HG02943 (cell line): ENCODE measurements around the gene LGALSL.
A peak's percentile ranks its signal among the peaks of the same experiment; 100 is the strongest.

Experiments used
- ATAC-seq: cut with Tn5 transposase; IDR thresholded peaks from one replicate; pipeline ENCODE4 v1.9.1; 2021; ENCODE audit warnings: mild to moderate bottlenecking, low read depth, moderate library complexity; ENCODE audit not compliant: unreplicated experiment

The LGALSL gene

DNA sequence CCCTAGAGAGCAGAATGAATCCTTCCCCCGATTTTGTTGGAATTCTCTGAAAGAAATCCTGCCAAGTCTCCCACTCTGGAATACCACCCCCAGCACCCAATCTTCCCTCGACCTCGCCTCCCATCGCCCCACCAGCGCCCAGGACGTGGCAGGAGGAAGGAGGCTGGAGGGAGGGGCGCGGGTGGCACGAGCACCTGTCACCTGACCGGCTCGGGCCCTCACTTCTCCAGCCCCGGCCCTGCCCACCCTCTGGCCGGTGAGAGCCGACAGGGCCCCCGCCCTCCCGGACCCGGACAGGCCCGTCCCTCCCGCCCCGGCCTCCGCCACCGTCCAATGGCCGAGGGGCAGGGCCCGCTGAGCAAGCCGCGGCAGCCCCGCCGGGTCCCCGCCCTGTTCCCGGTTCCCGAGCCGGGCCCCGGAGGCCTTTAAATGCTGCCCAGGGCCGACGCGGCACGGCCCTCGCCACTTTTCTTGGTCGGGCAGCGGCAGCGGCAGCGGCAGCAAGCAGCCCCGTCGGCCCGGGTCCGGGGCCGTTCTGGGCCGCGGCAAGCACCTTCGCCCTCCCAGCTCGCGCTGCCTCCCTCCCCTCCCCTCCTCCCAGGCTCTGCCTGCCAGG is at the start of gene LGALSL:
Gene LGALSL, plus strand, starts transcription at position 393 of the 616 bp plus-strand sequence. CDS start 384 bp downstream, outside the sequence.
- ATAC-seq, result peak; percentile 52

DNA sequence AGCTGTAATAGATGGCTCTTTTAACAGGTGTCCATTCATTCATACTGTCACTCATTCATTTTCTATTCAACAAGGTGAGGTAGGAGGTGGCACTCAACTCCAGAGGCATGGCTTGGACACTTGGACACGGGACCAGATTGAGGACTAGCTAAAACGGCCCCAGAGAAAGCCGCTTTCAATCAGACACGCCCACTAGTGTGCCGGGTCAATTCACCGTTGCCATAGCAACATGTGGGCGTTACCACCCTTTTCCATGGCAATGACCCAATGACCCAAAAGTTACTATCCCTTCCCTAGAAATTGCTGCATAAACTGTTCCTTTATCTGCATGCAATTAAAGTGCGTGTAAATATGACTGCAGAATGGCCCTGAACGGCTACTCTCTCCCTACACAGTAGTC is 49.2 kb upstream of the LGALSL start:
- no peak for ATAC-seq

DNA sequence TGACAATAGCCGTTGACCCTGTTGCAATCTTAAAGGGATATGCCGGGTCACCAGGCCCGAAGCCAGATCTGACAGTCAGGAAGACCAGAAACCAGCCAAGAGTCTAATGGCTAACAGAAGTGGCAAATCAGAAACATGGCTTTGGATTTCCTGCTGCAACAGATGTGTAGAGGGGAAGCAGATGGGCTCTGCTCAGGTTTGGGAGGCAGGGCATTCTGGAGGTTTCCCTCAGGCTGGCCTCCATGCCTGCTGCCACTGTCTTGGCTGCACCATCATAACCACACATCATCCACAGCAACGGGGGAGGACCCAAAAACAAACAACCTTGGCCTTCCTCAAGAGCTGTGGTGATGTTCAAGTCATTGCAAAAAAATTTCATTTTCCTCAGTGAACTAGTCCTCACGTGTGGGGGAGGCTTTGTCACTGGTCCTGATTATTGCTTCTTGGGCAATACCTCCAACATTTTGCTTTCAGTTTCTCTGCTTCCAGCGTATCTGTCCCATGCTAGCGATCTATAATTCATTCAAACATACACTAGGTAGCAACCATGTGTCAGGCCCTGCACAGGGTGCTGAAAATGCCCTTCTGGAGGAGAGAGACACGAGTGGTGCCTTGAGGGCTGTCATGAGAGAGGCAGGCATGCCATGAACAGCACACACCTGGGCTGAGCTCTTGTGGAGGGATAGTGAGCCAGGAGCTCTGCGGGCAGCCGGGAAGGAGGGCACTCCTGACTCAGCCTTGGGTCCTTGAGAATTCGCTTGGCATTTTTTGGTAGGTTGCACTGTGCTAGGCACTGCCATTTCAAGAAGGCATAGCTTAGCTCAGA is 48.2 kb upstream of the LGALSL start:
- no peak for ATAC-seq

DNA sequence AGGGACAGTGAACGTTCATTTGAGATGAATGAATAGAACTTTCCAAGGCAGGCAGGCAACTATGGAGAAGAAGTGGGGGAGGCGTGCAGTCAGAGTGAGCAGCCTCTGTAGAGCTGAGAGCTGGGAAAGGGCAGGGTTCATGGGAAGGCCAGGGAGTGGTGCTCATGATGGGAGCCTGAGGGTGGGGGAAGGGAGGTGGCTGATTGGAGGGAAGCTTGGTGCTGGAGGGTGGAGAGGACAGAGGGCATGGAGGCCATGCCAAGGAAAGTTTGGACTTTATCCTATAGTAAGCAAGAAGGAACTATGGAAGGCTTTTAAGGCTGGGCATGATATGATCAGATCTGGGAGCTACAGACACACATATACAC is 47.6 kb upstream of the LGALSL start:
- ATAC-seq, result no peak

DNA sequence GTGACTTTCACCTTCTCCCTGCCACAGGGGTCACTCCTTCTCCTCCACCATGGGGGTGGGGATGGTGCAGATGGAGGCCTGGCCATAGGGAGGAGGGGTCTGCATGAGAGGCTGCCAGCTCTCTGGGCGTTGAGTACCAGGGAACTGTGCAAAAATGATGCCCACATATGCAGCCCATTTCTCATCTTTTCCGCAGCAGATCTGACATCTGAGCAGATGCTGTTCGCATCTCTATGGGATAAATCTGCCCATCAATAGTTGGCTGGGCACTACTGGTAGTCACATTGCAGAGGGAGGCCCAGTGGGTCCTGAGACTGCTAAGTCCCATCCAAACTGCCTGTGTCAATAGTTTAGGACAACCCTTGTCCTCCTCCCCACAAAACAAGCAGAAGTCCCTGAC is 45.9 kb upstream of the LGALSL start:
- no peak for ATAC-seq

DNA sequence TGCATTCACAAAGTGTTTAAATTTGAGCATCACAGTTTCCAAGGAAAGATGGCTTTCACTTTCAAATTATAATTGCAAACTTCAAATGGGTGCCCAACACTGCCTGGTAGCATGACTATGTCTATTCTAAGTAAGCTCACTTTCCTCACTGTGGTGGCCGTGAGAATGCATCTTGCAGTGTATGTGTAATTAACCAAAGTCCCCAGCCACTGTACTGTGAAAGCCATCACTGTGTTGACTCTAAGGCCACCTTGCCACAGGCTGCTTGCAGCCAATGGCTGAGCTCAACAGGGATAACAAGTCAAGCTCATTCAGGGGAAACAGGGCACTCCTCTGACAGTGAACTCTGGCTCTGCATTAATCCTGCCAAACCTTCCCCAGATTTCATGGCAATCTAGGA is 43.3 kb upstream of the LGALSL start:
- no peak for ATAC-seq

DNA sequence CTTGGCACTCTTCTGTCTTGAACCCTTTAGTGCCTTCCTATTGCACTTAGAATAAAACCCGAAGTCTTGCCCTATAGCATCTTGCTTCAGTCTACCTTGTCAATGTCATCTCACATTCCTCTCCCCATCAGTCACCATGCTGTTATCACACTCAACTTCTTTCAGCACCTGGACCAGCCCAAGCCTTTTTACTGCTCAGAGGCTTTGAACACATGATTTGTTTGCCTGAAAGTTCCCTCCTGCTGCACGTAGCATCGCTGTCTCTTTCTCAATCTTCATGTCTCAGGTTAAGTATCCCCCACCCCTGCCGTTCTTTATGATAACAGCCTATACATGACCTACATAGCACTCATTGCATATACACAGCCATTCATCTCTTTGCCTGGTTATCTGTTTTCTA is 41.3 kb upstream of the LGALSL start:
- ATAC-seq, result no peak

DNA sequence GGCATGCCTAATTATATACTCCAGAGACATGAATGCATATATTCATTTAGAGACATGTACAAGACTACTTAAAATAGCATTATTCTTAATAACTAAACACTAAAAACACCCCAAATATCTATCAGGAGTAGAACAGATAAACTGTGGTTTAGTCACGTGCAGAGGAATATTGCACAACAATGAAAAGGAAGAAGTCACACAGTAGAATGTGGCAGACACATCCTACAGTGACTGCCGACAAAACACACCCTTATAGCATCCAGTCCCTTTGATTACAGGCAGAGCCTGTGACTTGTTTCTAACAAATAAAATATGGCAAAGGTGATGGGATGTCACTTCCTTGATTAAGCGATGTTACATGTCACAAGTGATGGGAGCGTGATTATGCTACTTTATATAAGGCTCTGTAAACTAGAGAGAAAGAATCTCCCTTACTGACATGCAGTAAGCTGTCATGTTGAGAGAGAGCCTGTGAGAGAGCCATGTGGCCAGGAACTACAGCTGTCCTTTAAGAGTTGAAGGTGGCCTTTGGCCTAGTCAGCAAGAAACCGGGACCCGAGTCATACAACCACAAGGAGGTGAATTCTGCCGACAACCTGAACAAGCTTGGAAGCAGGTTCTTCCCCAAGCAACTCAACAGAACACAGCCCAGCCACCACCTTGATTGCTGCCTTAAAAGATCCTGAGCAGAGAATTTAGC is 39.1 kb upstream of the LGALSL start:
- ATAC-seq, result no peak

DNA sequence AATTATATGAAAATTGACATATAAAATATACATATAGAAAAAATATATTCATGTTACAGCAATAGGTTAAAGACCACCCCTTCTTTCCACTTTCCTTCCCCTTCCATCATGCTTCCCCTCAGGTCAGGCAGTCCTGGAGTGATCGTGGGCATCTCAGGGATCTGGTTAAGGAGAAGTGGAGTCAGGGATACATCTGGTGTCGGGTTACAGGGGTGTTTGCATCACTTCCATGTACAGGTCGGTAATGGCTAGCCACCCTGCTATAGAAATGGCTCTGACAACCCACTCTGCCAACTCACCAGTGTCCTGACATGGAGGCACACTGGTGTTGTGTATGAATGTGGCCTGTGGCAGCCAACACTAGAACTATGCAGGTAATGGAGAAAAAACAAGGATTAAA is 36.3 kb upstream of the LGALSL start:
- no peak for ATAC-seq

DNA sequence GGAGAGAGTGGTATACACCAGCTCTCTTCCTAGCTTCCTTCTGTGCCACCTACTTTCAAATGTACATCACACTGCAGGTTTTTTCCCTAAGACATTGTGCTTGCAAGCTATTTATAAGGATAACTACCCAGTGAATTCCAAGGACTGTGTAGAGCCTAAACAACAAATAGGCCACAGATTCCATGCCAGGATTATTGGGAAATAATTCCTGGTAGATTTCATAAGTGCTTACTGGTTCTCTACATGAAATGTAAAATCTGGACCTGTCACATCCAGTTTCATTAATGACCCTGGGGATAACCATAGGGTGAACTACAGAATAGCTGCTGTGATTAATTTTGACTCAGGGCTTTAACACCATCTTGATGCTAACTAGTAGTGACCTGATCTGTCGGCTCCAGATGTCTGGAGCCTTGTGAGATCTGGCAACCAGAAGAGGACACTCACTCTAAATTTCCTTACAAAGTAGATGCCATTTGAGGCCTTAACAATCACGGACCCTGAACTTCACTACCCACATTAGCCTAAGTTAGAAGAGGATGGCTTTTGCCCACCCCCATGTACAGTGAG is 34.3 kb upstream of the LGALSL start:
- no peak for ATAC-seq

DNA sequence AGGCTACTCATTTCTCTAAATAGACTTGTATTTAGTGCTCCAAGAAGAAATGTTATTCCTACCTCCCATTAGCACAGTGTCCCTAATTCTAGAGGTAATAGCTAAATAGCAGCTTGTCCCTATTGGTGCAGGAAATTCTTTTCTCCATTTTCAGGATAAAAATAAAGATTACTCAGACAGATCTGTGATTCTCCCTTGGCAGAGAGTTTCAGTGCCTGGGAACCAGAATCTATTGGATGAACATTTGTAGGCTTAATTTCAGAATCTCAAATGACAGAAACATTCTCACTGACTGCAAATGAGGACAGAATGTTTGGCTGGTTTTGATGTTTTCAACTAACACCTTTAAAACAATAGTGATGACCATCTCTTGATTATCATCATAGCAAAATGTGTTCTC is 33.3 kb upstream of the LGALSL start:
- ATAC-seq, result no peak

DNA sequence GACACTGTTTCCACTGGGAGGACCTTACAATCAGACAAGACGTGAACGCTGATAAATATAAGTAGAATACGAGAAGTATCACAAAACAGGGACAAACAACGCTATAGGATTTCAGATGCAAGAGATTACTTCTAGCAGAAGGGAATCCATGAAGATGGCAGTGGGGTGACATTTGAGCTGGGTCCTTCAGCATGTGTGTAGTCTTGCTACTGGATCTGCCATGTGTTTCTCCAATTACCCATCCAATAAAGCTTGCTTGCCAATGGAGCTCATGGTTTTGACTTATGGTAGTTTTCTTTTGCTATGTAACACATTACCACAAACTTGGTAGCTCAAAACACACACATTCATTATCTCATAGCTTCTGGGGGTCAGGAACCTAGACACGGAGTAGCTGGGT is 32.8 kb upstream of the LGALSL start:
- no peak for ATAC-seq

DNA sequence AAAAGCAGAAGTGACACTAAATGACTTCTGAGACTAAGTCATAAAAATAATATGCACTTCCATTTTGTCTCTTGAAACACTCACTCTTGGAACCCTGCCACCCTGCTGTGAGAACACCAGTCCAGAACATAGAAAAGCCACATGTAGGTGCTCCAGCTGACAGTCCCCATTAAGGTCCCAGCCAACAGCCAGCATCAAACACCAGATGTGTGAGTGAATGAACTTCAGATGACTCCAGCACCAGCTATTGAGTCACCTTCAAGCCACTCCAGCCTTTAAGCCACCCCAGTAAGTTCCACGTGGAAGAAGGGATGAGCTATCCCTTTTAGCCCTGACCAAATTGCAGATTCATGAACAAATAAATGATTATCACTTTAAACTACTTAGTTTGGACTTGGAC is 31.5 kb upstream of the LGALSL start:
- ATAC-seq, result no peak

DNA sequence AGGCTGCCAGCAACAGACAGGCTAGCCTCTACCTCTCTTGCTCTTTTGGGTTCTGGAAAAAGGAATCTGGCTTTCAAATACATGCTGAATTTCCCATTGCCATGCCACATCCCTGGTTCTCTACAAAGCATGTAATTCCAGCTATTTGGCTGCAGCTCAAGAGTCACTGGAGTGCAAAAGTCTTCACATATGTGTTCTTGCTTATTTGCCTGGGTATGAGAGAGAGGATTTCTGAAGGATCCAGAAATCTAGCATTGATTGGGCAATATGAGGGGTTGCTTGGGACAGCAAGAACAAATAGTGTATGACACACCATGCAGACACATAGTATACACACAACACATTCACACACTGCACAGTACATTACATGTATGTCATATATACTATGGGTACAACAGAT is 30.7 kb upstream of the LGALSL start:
- no peak for ATAC-seq

DNA sequence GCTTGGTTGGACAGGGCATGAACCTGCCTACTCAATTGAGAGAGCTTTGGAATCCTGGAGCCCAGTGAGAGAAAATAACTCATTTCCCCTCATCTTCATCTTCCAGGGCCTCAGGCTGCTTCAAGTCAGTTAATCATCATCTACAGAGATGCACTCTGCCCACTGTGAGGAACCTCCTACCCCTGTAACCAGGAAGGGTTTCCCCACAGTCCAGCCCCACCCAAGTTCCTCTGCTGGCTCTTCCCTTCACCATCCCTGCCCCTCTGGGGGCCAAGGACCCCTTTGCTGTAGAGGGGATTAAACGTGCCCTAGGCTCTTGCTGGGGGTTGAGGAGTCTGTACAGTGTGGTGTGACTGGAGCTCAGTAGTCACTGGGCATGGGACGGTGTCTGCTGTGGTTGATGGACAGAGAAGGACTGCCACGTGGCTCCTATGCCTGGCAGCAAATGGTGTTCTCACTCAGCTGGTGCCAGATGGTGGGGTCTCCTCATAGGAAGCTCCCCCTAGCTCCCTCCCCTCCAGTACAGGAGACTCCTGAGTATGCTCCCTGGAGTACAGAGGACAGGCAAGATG is 29.5 kb upstream of the LGALSL start:
- no peak for ATAC-seq

DNA sequence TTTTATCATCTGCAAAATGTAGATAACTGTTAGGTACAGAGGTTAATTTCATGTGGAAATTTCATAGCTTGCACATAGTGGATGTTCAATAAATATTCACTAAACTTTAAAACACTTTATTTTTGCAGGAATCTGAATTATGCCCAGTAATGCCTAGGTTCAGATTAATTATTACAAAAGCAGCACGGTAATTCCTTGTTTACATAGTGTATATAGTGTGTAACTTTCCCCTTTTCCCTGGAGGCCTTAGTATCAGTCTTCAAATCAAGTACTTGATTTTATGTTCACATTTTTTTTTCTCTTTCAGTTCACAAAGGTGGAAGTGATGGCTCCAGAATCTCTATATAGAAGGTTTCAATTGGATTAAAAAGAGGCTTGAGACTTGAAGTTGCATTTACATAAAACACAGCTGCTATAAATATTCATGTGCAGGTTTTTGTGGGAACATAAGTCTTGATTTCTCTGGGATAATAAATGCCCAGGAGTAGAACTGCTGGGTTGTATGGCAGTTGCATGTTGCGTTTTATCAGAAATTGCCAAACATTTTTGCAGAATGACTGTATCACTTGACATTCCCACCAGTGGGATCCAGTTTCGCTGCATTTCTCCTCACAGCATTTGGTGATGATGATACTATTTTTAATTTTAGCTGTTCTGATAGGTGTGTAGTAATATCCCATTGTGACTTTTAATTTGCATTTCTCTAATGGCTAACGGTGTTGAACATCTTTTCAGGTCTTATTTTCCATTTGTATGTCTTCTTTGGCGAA is 27.6 kb upstream of the LGALSL start:
- no peak for ATAC-seq

DNA sequence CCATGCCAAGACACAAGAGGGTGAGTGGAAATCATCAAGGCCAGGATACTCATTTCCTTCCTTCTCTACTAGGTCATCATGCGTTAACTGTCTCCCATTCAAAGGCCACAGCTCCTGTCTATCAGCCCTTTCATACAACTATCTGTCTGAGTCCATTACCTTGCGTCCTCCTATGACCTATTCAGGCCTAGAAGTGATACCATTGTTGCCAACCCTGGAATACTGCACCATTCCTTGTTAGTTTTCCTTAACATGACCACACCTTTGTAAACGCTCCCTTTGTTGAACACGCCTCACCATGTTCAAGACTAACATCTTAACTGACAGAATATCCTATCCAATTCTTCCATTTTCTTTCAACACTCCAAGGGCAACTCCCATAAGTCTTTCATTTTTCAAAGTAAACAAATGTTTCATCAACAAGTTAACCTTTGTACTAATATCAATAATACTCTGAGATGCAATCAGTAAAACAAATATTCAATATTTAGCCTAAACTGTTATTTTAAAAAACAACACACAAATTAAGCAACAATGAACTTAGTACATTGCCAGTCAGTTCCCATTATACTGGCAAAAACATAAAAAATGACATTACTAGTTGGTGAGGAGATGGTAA is 19.8 kb upstream of the LGALSL start:
- no peak for ATAC-seq

DNA sequence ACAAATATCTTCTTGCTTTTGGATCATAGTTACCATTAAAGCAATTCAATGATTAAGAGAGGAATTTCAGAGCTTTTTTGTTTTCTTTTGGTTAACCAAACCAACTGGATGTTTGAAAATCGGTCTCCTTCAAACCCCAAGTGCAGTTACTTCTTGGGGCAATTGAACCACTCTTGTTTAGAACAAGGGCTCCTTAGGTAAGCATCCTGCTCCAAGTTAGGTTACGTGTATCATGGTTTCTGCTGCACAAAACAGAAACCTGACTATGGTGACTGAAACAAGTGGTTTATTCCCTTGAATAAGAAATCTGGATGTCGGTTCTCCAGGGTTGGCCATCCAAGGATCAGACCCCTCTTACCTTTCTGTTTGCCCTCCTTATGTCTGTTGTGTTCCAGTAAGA is 16.1 kb upstream of the LGALSL start:
- ATAC-seq, result no peak

DNA sequence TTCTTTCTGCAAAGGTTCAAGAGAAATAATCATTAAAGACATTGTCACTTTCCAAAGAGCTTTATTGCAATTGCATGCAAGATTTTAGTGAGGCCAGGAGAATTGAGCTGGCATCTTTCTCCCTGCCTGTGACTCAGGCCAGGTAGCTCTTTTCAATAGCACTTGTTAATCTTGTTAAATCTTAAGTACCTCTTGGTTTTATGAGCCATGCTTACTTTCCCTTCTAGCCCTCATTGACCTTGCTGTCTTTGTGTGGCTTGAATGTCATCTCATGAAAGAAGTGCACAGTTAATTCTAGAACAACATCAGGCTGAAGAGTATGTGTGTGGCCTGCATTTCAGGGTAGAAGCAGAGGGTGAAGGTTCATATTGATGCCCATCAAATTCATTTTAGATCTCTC is 14.8 kb upstream of the LGALSL start:
- no peak for ATAC-seq

DNA sequence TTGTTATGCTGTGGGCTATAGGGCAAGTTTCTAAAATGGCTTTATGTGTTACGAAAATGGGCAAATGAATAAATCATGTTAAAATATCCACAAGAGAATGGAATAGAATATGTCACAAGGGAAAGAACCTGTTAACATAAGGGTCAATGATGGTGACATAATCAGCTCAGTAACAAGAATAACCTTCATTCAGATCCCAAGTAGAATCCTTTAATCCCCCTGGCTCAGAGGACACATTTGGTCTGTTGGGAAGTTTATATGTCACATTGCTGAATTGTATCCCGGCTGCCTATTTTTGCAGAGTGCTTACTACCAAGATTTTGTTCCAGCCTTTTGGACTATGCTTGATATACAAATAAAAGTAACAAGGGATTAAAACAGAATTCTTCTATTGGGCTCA is 13.1 kb upstream of the LGALSL start:
- ATAC-seq, result no peak
